DND-41 (cell line): ENCODE measurements around the gene FAU.
"Not testable (repeated sequence)": the region's sequence is repeated elsewhere in the genome, so short reads cannot be mapped to it uniquely, and the experiment has no call there.

ENCODE experiments used
- ATAC-seq: fragments of 200-7000 bp; cut with Tn5 transposase; 3 replicates; pipeline ENCODE4 v1.9.1; 2021; ENCODE audit warnings: low read depth; ENCODE audit not compliant: insufficient read depth
- DNase-seq: peaks from one replicate; pipeline ENCODE4 v3.0.0-alpha.2; 2020
- H2AFZ ChIP-seq: 2 replicates; pipeline ENCODE4 v1.6.0; 2012; ENCODE audit warnings: low read depth, low read length
- H3K27ac ChIP-seq: 2 replicates; pipeline ENCODE4 v1.5.1; 2012; ENCODE audit warnings: low read length, inconsistent platforms
- H3K27me3 ChIP-seq: fragments of 200-600 bp; sonication (generic); 2 replicates; pipeline ENCODE4 v1.6.0; 2012; ENCODE audit warnings: low read length, mild to moderate bottlenecking, inconsistent platforms; ENCODE audit not compliant: insufficient read depth, poor library complexity
- H3K36me3 ChIP-seq: 2 replicates; pipeline ENCODE4 v1.5.1; 2012; ENCODE audit warnings: low read length, inconsistent platforms; ENCODE audit not compliant: insufficient read depth
- H3K4me1 ChIP-seq: 2 replicates; pipeline ENCODE4 v1.5.1; 2012; ENCODE audit warnings: mild to moderate bottlenecking, low read length; ENCODE audit not compliant: insufficient read depth
- H3K4me2 ChIP-seq: 2 replicates; pipeline ENCODE4 v1.6.0; 2012; ENCODE audit warnings: mild to moderate bottlenecking, moderate library complexity, low read length, inconsistent platforms; ENCODE audit not compliant: insufficient read depth
- H3K4me3 ChIP-seq, 2 experiments: fragments of 200-600 bp in 1 of 2; shearing (Covaris generic) in 1 of 2; 2 replicates each; pipeline ENCODE4 v1.5.1; 2012 to 2016; ENCODE audit warnings: inconsistent platforms in 2 of 2, low read length in 2 of 2, mild to moderate bottlenecking in 2 of 2, low read depth in 1 of 2, moderate library complexity in 1 of 2
- H3K79me2 ChIP-seq: 2 replicates; pipeline ENCODE4 v1.6.0; 2012; ENCODE audit warnings: low read length, inconsistent platforms; ENCODE audit not compliant: insufficient read depth
- H3K9ac ChIP-seq: 2 replicates; pipeline ENCODE4 v1.6.0; 2012; ENCODE audit warnings: low read depth, mild to moderate bottlenecking, inconsistent platforms, low read length, moderate library complexity
- H3K9me3 ChIP-seq: 2 replicates; pipeline ENCODE4 v1.5.1; 2012; ENCODE audit warnings: low read length, moderate library complexity, mild to moderate bottlenecking, inconsistent platforms; ENCODE audit not compliant: insufficient read depth, severe bottlenecking
- H4K20me1 ChIP-seq: 2 replicates; pipeline ENCODE4 v1.6.0; 2012; ENCODE audit warnings: low read length; ENCODE audit not compliant: insufficient read depth
- EZH2 ChIP-seq: IDR thresholded peaks from 3 replicates; pipeline ENCODE4 v1.6.1; 2012; ENCODE audit warnings: borderline replicate concordance, low read depth, mild to moderate bottlenecking, moderate library complexity, low read length, inconsistent platforms; ENCODE audit not compliant: severe bottlenecking
- TF ChIP-seq, protein P1 (sequence below): IDR thresholded peaks from 2 replicates; pipeline ENCODE4 v1.5.1; 2012; ENCODE audit warnings: borderline replicate concordance, low read length, moderate library complexity, mild to moderate bottlenecking; ENCODE audit not compliant: poor library complexity, severe bottlenecking; ENCODE audit errors: extremely low read depth

Gene FAU

DNA sequence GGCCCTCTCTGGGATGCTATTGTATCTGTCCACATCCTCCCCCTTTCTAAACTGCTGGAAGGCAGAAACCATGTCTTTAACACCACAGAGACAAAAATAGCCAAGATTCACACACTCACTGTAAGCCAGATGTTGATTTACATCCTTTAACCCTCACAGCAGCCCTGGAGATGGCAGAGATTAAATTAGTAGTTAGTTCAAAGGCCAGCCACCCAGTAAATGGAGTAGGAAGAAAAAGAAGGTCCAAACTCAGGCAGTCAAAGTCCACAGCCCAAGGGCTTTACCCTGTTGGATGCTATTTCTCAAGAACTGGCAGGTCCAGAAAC lies 2.3 kb downstream of the FAU start:
- H3K4me2 ChIP-seq, result no peak overlapping the region
- no peaks in the 10 kb centered on the region for H3K27me3 ChIP-seq
- TF ChIP-seq, protein P1, sequence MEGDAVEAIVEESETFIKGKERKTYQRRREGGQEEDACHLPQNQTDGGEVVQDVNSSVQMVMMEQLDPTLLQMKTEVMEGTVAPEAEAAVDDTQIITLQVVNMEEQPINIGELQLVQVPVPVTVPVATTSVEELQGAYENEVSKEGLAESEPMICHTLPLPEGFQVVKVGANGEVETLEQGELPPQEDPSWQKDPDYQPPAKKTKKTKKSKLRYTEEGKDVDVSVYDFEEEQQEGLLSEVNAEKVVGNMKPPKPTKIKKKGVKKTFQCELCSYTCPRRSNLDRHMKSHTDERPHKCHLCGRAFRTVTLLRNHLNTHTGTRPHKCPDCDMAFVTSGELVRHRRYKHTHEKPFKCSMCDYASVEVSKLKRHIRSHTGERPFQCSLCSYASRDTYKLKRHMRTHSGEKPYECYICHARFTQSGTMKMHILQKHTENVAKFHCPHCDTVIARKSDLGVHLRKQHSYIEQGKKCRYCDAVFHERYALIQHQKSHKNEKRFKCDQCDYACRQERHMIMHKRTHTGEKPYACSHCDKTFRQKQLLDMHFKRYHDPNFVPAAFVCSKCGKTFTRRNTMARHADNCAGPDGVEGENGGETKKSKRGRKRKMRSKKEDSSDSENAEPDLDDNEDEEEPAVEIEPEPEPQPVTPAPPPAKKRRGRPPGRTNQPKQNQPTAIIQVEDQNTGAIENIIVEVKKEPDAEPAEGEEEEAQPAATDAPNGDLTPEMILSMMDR, result no peak
- TF ChIP-seq EZH2, result no peak
- no peak overlapping the region for H3K4me3 ChIP-seq
- peaks cover 24% of the 10 kb centered on the region; the same call in 1 of the 2 replicates for H4K20me1 ChIP-seq
- H3K27ac ChIP-seq, result no peak overlapping the region
- peaks cover 62% of the 10 kb centered on the region for H3K36me3 ChIP-seq
- ATAC-seq (no peak), DNase-seq (no peak)
- no peak overlapping the region for H2AFZ ChIP-seq
- peak overlapping the region; percentile 6; the same call in 1 of the 2 replicates for H3K9ac ChIP-seq
- H3K9me3 ChIP-seq, result no peaks in the 10 kb centered on the region
- peaks cover 66% of the 10 kb centered on the region for H3K4me1 ChIP-seq
- H3K79me2 ChIP-seq, result peaks cover 69% of the 10 kb centered on the region

DNA sequence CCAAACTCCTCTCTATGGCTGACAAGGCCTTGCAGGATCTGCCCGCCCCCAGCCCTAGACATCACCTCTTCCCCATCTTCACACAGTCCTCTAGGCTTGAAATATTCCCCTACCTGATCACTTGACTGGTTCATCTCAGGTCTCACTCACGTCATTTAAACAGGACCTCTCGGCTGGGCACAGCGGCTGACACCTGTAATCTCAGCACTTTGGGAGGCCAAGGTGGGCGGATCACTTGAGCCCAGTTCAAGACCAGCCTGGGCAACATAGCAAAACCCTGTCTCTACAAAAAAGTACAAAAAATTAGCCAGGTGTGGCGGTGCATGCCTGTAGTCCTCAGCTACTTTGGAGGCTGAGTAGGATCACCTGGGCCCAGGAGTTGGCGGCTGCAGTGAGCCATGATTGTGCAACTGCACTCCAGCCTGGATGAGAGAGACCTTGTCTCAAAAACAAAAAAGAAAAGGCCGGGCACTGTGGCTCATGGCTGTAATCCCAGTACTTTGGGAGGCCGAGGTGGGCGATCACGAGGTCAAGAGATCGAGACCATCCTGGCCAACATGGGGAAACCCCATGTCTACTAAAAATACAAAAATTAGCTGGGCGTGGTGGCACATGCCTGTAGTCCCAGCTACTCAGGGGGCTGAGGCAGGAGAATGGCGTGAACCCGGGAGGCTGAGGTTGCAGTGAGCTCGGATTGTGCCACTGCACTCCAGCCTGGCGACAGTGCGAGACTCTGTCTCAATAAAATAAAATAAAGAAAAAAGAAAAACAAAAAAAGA lies 2.9 kb downstream of the FAU start:
- not testable (repeated sequence) for DNase-seq, H3K9ac ChIP-seq, H3K9me3 ChIP-seq, H3K27me3 ChIP-seq, H3K4me2 ChIP-seq, H2AFZ ChIP-seq, H3K4me3 ChIP-seq, H3K27ac ChIP-seq, ATAC-seq
- peaks cover 65% of the 10 kb centered on the region for H3K79me2 ChIP-seq
- H4K20me1 ChIP-seq, result peaks cover 24% of the 10 kb centered on the region; the same call in 1 of the 2 replicates
- peaks cover 67% of the 10 kb centered on the region for H3K4me1 ChIP-seq
- H3K36me3 ChIP-seq, result peaks cover 56% of the 10 kb centered on the region

DNA sequence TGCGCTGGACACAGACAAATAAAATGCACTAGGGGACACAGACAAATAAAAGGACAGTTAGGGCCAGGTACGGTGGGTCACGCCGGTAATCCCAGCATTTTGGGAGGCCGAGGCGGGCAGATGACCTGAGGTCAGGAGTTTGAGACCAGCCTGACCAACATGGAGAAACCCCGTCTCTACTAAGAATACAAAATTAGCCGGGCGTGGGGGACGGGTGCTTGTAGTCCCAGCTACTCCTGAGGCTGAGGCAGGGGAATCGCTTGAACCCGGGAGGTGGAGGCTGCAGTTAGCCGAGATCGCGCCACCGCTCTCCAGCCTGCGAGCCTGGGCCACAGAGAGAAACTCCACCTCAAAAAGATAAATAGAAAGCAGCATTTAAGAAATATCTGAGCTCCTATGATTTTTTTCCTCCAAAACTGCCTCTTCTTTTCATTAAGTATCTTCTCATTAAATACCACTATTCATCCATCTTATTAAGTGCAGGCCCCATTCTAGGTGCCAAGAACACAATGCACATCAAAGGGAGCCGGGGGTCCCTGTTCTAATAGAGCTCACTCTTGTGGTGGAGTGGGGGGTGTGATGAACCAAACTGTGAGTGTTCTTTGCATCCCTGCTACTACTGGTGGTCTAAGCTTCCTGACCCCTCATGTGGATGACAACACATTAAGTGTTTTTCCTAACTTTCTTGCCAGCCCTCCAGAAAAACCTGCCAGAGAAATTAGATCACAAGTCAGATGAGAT lies 3.7 kb downstream of the FAU start:
- Histone ChIP-seq H3K27ac (no peak overlapping the region), H3K4me3 (peak overlapping the region in 1 of 2 experiments; percentile 11; a peak in 1 of 4 replicates), H2AFZ (no peak overlapping the region)

More for the DNA sequence above, 3.7 kb downstream of the FAU start:
- TF ChIP-seq EZH2, result no peak
- TF ChIP-seq, protein P1, result no peak
- peaks cover 24% of the 10 kb centered on the region; the same call in 1 of the 2 replicates for H4K20me1 ChIP-seq
- H3K4me2 ChIP-seq, result peak overlapping the region; percentile 43; the same call in 1 of the 2 replicates
- peak overlapping the region; percentile 27 for H3K9ac ChIP-seq
- peaks cover 67% of the 10 kb centered on the region for H3K79me2 ChIP-seq
- ATAC-seq, result no peak
- DNase-seq, result no peak
- H3K9me3 ChIP-seq, result no peaks in the 10 kb centered on the region
- peaks cover 67% of the 10 kb centered on the region for H3K4me1 ChIP-seq
- no peaks in the 10 kb centered on the region for H3K27me3 ChIP-seq
- H3K36me3 ChIP-seq, result peaks cover 55% of the 10 kb centered on the region
